ENCODE results near the gene CYP2U1.
"Not testable (repeated sequence)": the region's sequence is repeated elsewhere in the genome, so short reads cannot be mapped to it uniquely, and the experiment has no call there.

Gene CYP2U1

DNA sequence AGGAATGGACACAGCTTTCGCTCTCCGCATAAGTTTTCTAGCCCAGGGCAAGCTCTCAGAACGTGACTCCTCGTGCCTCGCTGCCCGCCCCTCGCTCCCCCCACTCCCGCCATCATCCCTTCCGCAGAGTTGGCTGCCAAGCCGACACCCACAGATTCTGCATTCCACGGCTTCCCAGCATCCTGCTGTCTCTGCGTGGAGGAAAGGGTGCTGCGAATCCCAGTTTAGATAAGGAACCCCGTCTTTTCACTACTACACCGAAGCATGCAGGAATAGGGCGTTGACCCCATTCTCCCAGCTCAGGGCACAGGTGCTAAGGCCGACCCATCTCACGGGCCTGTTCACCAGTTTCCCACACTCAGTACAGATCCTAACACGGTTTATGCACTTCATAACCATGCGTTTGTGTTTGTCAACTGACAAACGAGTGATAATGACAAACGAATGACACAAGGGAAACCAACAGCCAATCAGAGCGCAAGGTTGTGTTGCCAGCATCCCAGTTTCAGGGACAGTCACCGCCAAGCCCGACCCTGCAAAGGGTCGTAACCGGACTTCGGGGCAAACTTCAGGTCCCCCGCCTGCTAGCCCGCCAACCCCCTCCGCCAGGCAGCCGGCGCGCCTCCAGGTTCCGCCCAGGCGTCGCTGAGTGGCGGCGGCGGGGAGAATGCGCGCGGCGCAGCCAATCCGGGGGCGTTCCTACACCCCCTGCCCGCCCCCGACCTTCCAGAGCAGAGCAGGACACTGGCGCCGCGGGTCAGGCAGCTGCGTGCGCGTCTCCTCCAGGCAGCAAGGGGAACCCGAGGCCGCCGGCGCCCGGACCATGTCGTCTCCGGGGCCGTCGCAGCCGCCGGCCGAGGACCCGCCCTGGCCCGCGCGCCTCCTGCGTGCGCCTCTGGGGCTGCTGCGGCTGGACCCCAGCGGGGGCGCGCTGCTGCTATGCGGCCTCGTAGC, at the start of gene CYP2U1:
Gene CYP2U1 (plus strand): TSS at position 729 of the 954 bp plus-strand sequence. CDS start 95 bp downstream, at position 824.
- DNase-seq = peak; percentile 84

DNA sequence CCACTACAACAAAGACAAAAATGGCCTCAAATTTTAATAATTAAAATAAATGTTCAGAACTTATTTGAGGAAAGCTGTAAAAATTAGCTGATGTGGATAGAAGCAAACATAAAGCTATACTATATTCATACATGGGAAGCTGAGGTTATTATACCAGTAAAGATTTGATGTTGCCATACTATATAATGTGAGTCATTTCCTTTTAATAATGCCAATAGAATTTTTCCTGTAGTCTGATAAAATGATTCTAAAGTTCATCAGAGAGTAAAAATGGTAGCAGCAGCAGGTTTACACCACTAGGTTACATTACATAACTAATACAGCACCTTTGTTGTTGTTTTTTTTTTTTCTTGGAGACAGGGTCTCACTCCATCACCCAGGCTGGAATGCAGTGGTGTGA, 45.5 kb upstream of the CYP2U1 start:
- DNase-seq = no peak

DNA sequence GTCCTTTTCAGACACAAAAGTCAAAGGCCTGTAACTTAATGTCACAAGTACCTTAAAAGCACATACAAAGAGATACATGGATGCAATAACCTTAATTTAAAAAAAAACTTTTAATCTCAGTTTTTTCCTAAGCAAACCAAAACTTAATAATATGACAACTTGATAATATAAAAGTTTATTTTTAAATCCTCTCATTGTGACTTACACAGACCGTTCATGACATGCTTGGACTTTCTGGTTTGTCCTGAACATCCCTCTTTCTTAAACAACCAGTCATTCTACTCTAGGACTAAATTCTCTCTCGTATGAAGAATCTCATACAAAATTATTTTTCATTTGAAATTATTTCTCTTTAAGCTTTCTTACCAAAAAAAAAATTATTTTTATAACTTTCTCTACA, 43.1 kb upstream of the CYP2U1 start:
- no peak for DNase-seq

DNA sequence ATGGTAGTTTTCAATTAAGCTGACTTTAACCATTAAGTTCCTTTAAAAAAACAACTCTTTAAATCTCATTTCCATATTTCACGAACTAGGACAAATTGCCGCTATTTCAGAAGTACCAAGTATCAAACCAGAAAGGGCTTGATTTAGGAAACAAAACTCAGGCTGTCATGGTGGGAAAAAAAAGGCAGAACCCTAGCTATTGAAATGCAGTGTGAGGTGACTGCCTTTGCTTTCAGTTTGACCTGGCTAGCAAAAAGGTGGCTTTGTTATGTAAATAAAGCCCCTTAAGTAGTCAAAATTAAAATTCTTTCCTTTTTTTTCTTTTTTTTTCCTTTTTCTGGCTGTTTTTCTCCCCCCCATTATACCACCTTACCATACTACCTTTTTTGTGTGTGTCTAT, 40.6 kb upstream of the CYP2U1 start:
- DNase-seq = no peak

DNA sequence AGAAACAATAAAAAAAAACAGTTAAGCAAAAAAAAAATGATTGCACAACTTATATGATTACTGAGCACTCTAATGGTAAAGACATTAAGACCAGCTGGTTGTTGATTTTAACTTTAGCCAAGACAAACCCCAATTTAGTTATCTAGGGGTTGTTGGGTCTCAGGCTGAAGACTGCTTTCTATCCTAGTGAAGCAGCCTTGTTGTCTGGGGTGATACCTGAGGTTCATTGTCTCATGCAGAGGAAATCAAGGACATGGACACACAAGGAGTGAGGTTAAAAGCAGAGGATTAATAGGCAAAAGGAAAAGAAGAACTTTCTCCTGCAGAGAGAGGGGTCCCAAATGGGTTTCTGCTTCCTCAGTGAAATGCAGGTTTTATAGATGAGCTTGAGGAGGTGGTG, 40.0 kb upstream of the CYP2U1 start:
- DNase-seq = no peak

DNA sequence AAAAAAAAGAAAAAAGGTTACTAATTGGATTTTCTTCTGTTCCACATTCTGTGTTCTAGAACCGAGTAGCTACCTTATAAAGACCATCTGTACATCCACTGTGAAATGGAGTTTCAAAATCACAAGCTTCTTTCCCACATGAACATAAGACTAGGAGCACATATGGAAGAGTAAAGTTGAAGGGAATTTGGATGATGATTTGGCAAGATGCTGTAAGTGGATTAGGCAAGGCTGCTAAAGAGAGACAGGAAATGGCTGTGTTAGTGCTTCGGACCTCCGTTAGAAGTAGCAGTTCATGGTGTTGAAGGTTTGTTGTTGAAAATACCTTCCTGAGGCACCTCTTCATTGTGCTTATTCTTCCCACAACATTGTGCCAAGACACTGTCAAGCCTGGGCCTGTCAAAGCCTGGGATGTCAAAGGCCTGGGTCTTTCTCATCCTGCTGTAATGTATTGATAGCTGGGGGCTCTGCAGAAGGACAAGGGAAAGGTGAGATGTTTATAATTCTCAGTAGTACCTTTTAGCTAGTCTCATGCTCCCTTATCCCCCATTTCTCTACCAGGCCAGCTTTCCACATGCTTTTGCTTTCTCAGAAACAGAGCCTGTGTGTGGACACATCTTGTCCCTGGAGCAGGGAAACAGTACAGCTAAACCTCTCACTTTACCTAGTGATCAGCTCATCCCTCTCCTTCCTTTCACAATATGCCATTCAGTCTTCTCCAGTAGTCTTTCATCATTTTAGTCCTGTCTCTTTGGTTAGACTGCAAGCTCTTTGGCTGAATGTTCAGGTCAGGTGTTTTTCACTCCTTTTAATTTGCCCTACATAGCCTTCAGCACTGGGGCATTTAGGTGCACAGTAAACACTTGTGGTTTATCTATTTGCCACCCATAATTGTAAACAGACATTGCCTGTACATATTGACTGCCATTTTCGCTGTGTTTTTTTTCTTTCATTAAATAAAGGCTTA, 37.9 kb upstream of the CYP2U1 start:
- DNase-seq = no peak

DNA sequence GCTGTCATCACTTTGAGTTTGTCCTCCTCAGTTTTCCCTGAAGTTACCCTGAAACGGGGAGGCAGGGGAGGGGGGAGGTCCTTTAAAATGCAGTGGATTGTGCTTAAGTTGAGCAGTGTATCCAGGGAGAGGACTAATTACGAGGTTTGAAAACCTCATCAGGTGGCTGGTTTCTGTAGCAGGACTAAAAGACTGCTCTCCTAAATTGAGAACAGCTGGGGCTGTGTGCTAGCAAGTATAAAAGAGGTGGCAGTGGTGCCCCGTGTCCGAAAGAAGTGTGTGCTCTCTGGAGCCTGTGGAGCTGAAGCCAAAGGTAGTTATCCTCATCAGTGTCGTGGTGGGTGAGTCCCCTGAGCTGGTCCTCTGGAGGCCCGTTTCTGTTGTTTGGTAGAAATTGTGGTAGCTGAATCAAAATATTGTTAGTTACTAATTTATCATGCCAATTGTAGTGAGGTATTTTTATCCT, 37.2 kb upstream of the CYP2U1 start:
- no peak for DNase-seq

DNA sequence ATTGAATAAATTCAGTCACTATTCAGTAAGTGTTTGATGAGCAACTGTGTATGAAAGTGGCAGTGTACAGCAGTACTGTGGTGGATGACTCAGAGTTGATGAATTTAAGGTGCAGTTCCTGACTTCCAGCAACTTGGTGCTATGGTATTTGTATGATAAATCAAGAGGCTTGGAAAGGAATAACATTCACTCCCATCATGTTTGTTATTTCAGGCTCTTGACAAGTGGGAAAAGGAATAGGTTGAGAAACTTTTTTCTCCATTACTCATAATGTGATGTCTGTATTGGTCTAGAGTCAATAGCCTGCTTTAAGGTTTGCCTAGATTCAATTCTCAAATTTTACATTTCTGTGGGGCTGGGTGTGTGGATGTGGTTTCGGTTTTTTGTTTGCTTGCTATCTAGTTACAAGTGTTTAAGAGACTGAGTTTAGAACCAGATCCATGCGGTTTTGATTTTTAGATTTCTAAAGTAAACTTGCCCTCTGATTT, 35.1 kb upstream of the CYP2U1 start:
- no peak for DNase-seq

DNA sequence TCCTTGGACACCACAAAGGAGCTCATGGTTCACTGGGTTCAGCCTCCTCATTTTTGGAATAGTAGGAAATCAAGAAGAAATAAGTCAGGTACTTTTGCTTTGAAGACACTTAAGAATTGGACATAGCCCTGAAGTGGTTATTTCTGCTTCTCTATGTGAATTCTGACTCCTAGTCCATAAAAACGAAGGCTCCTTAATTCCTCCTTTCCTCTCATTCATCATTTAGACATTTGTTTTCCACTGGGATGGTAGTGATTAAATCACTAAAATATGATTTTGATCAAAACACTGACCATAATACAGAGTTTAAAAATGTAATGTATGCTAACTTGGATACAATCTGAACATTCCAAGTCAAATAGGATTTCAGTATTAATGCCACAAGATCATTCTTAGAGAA, 34.7 kb upstream of the CYP2U1 start:
- no peak for DNase-seq

DNA sequence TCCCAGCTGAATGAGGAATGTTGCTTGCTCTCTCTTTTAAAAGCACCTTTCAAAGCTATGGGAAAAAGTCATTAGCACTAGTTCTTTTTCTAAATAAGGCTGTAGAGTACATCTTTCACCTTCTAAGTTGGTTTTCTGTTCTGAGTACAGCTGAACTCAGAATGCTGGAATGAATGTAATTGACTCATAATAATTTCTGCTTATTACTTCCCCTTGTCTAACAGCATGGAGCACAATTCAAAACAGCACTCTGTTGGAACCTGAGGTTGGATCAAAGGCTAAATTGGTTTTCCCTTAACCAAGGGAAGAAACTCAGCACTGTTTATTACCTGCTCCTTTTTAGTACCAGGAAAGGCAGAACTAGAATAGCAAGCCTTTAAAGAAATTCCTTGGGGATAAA, 33.5 kb upstream of the CYP2U1 start:
- DNase-seq = no peak

DNA sequence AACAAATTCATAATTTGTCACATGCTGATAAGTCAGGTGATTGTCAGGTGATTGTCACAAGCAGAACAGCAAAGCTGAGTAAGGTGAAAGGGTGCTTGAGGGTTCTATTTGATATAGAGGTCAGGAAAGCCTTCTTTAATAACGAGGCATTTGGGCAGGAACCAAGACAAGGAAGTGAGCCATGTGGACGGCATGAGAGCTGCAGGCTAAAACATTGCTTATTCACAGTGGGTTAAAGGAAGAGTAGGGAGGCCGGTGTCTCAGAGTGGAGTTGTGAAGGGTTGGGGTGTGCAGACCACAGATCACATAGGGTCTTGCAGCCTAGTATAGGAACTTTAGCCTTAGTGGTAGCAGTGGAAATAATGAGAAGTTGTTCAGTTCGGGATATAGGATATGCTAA, 31.3 kb upstream of the CYP2U1 start:
- no peak for DNase-seq

DNA sequence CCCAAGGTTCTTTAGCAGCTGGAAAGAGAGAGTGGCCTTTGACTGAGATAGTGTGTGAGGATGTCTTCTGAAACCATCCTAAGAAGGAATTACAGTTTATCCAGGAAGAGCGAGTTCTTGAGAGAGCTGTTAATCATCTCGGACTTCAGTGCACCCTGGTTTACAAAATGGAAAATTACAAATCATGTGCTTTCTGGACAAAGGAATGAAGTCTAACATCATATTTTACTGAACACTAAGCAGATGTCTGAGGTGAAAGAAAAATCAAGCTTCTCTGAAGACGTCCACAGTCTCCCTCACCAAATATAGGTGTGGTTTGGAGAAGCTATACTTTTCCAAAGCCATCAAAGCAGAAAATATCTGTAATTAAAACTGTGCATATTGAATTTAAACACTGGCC, 30.8 kb upstream of the CYP2U1 start:
- no peak for DNase-seq

DNA sequence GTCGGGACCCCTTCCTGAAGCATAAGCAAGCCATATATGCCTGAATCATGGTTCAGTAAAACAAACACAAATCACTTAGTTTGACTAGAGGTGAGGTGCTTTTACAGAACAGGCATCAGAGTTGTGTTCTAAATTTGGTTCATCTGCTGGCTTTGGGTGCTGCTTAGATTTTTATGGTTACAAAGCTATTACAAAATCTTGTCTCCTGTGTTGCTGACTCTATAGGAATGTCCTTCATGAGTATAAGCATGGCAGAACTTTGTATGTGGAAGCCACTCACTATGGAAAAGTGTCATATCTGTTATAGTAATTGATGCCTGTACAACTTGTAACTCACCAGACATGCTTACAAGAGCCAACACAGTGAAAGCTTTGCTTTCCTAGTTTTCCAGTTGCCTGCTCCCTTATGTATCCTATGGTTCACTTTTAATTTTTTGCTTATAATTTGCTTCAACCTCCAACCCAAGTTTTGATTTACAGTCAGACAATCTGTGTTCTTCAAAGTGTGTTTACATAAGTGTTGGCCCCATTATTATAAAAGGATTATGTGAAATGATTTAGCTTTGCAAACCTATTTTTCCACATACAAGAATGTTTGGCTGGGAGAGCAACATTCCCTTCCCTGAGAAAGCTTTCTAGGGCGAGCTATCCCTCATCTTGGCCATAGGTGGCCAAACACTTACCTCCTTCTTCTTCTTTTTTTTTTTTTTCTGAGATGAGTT, 30.0 kb upstream of the CYP2U1 start:
- no peak for DNase-seq

DNA sequence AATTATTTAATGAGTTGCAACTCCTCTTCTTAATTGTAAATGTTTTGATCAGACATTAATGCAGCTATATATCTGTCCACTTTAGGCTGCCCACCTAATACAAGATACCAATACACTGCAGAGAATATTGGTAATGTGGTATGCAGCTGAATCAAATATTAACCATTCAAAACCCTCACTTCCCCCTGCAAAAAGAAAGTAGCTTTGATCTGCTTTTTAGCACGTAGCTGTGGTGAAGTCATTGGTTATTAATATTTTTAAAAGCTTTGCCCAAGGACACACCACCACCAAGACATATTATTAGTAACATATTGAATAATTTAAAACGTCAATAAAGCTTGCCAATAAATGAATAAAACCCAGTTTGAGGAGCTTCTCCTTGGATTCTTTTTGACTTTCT, 28.6 kb upstream of the CYP2U1 start:
- no peak for DNase-seq

DNA sequence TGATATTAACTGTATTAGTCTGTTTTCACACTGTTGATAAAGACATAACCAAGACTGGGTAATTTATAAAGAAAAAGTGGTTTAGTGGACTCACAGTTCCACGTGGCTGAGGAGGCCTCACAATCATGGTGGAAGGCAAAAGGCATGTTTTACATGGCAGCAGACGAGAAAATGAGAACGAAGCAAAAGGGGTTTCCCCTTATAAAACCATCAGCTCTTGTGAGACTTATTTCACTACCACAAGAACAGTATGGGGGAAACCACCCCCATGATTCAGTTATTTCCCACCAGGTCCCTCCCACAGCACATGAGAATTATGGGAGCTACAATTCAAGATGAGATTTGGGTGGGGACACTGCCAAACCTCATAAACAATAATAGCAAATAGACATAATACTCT, 26.3 kb upstream of the CYP2U1 start:
- DNase-seq = not testable (repeated sequence)

DNA sequence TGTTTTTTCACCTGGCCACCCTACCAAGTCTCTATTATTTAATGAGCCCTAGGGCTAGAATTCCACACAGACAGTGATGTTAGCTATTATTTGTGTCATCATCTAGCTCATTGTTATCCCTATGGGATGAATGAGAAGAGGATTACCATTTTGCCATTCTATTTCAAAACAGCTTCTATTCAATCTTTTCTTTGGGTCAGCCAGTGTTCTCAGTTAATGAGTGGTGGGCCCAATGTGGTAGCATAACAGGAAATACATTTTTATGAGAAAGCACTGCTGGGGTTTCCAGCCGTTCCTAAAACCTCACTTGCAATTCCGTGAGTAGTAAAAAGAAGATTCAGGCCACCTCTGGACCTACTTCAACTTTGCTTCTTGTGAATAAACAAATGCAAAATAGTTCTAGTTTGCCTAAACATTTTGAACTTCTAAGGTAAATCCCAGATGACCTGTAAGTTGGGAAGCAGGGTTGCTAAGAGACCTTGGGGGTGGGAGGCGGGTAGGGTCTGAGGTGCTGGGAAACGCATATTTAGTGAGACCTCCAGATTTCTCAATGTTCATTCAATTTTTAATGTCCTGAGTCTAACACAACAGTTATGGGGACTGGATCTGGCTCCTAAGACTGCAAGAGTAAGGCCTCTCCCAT, 24.8 kb upstream of the CYP2U1 start:
- no peak for DNase-seq

DNA sequence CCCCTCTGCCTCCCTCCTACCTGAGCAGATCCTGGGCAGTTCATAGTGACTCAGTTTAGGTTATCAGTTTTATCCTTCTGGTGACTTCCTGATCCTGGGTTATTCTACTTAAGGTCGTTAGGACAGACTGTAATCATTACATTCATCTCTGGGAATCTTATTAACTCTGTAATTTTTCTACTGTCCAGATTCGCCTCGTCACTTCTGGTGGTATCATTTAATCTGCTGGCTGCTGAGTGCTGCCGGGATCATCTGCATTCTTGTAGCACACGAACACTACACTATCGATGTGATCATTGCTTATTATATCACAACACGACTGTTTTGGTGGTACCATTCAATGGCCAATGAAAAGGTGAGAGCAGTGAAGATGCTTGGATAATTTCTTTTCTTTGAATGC, 23.0 kb upstream of the CYP2U1 start:
- DNase-seq = no peak

DNA sequence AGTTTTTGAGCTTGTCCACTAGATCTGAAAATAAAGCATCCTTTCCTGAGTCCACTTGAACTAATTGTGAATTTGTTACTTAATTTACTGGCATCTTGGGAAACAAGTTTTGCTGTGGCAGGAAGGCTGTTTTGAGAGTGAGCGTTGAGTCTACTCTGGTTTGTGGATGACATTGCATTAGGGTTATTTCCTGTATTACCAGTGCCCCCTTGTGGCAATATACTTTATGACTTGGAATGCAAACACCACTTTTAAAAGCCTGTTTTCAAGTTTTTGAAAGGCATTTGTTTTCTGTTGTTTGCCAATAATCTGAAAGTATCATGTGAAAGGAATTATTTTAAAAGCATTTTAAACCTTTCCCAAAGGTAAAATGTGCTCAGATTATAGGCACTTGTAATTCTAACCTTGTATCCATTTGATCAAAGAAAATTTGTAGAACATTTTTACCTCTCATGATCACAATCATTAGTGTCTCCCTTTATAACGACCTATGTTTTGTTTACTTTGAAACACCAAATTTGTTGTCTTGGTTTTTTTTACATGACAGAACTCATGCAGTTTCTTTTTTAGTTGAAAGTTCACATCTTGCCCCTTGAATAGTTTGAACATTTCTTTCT, 18.0 kb upstream of the CYP2U1 start:
- peak; percentile 70 for DNase-seq

DNA sequence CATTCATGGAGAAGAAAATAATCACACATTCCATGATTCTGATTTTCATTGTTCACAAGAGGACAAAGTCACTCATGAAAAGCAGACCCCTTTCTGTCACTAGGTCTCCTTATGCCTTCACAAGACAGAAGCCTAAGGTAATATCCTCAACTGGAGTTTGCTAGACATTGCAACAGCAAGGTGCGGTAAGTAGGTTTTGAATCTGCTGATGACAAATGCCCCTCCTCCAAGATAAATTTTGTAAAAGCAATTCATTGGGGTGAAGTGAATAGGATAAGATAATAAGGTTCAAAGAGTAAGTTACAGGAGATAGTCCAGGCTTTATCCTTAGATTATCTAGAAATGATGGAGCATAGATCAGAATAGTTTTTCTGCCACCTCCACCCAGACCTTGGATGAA, 16.1 kb upstream of the CYP2U1 start:
- DNase-seq = no peak

DNA sequence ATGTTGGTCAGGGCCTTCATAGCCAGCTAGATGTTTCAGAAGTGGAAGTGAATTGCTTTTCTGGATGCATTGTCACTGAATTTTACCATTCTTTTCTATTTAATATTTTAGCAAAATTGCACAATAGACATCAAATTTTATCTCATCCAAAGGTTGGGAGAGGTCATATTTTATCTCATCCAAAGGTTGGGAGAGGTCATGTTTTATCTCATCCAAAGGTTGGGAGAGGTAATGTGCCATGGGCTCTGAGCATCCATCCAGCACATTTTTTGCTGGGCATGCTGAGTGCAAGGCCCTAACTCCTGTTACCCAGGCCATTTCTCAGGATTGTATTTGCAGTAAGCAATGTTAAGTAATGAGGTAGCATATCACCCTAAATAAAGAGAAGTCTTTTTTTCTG, 14.7 kb upstream of the CYP2U1 start:
- DNase-seq = no peak

DNA sequence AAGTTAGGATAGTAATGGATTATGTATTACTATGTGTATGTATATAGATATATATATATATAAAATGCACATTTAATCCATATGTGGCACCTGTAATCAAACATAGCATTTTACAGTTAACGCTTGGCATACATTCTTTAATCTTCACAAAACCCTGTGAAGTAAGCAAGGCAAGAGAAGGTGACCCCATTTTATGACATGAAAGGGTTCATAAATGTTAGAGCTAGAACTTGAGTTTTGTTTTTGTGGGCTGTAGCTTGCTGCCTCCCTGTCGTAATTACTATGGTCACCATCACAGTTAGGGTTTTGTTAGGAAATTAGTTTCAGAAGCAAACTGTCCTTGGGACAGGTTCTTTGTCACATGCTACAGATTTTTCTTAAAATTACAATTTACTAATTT, 13.8 kb upstream of the CYP2U1 start:
- DNase-seq = no peak
